HepG2 (cell line): ENCODE measurements around the gene TMEM222. TPM values are rescaled to one million over a fixed set of nuclear protein-coding genes. Genes with fewer than 3 reads are reported as not detected.
A peak's percentile ranks its signal among the peaks of the same experiment; 100 is the strongest.

Experiments
- ATAC-seq: fragments of 200-7000 bp; cut with Tn5 transposase; 3 replicates; pipeline ENCODE4 v1.9.1; 2020; ENCODE audit warnings: mild to moderate bottlenecking, moderate library complexity
- BruUV-seq: library from RNA; stranded (reverse); fragments of 400-500 nt; replicated peaks from 2 replicates; lab custom pipeline; 2021; lab: Mats Ljungman, UMichigan
- CTCF ChIA-PET: fragments of 300-600 bp; formaldehyde crosslinking; extraction: SDS; loops from one replicate; lab custom pipeline; 2021; ENCODE audit warnings: low total read pairs, inconsistent platforms, low intra/inter-chr PET ratio; lab: Yijun Ruan, JAX
- POLR2A ChIA-PET: fragments of 350-600 bp; sonication (Branson Sonifier 250); formaldehyde crosslinking; loops from one replicate; lab custom pipeline; 2020; ENCODE audit warnings: antibody characterized with exemption, inconsistent platforms; lab: Yijun Ruan, JAX
- DNase-seq: peaks from one replicate; pipeline ENCODE4 v3.0.0-alpha.2; 2015; ENCODE audit warnings: low spot score
- FAIRE-seq: peaks from 3 replicates; lab custom pipeline; 2011; peaks lifted over from hg19 to GRCh38; lab: Jason Lieb, UNC
- H2AFZ ChIP-seq: one replicate; pipeline ENCODE4 v1.6.1; 2011; ENCODE audit warnings: low read length, inconsistent platforms
- H3K27ac ChIP-seq: fragments of 300-600 bp; 3 replicates; pipeline ENCODE4 v1.8.0; 2011; ENCODE audit warnings: mixed run types, mild to moderate bottlenecking, mixed read lengths, low read length, inconsistent platforms; ENCODE audit not compliant: insufficient read depth; ENCODE audit errors: extremely low read length
- H3K27me3 ChIP-seq, 2 experiments: fragments of 200-600 bp in 1 of 2; 2 replicates in 1 of 2; 3 replicates in 1 of 2; pipeline versions ENCODE4 v1.6.0 to v1.8.0; 2011; ENCODE audit warnings: low read length in 2 of 2, mild to moderate bottlenecking in 2 of 2, moderate library complexity in 2 of 2, inconsistent platforms in 1 of 2; ENCODE audit not compliant: insufficient read depth in 2 of 2, control insufficient read depth in 1 of 2
- H3K36me3 ChIP-seq, 2 experiments: fragments of 200-600 bp in 1 of 2; replicated peaks in 1 of 2; 2 replicates in 1 of 2; 3 replicates in 1 of 2; pipeline versions ENCODE4 v1.5.1 to v1.8.0; 2011; ENCODE audit warnings: low read length in 2 of 2, inconsistent platforms in 1 of 2; ENCODE audit not compliant: insufficient read depth in 2 of 2, control insufficient read depth in 1 of 2
- H3K4me1 ChIP-seq: 2 replicates; pipeline ENCODE4 v1.5.1; 2012; ENCODE audit warnings: low read length, inconsistent platforms; ENCODE audit not compliant: insufficient read depth
- H3K4me2 ChIP-seq: 2 replicates; pipeline ENCODE4 v1.6.0; 2011; ENCODE audit warnings: low read depth, low read length, inconsistent platforms
- H3K4me3 ChIP-seq, 3 experiments: fragments of 200-600 bp in 1 of 3; sonication (generic), shearing (Covaris generic) in 1 of 3; replicated peaks in 1 of 3; 2 replicates each; pipeline ENCODE4 v1.5.1; 2011 to 2016; ENCODE audit warnings: low read length in 3 of 3, inconsistent platforms in 2 of 3, low read depth in 2 of 3, mild to moderate bottlenecking in 2 of 3, control low read depth in 1 of 3, mixed read lengths in 1 of 3; ENCODE audit not compliant: insufficient read depth in 1 of 3
- H3K79me2 ChIP-seq: one replicate; pipeline ENCODE4 v1.6.1; 2011; ENCODE audit warnings: low read length, inconsistent platforms; ENCODE audit not compliant: insufficient read depth
- H3K9ac ChIP-seq: 2 replicates; pipeline ENCODE4 v1.6.0; 2011; ENCODE audit warnings: mild to moderate bottlenecking, low read depth, low read length, inconsistent platforms; ENCODE audit not compliant: insufficient read depth
- H3K9me3 ChIP-seq: 2 replicates; pipeline ENCODE4 v1.5.1; 2012; ENCODE audit warnings: mild to moderate bottlenecking, low read length
- H4K20me1 ChIP-seq: 2 replicates; pipeline ENCODE4 v1.6.0; 2011; ENCODE audit warnings: inconsistent platforms, mild to moderate bottlenecking, low read length, moderate library complexity; ENCODE audit not compliant: insufficient read depth
- BRCA1 ChIP-seq: sonication (generic); formaldehyde crosslinking; IDR thresholded peaks from 2 replicates; pipeline ENCODE4 v1.4.0; 2020; ENCODE audit warnings: missing genetic modification reagents
- EEA1 ChIP-seq: sonication (generic); formaldehyde crosslinking; IDR thresholded peaks from 2 replicates; pipeline ENCODE4 v1.5.1; 2020; ENCODE audit warnings: mild to moderate bottlenecking, missing genetic modification reagents, borderline replicate concordance
- HNF4A ChIP-seq: sonication (generic); formaldehyde crosslinking; IDR thresholded peaks from 2 replicates; pipeline ENCODE4 v1.4.0; 2020; ENCODE audit warnings: missing genetic modification reagents
- KDM4B ChIP-seq: sonication (generic); formaldehyde crosslinking; IDR thresholded peaks from 2 replicates; pipeline ENCODE4 v1.4.0; 2020; ENCODE audit warnings: missing genetic modification reagents
- SNRNP70 ChIP-seq: fragments of 200-400 bp; formaldehyde crosslinking; IDR thresholded peaks from 2 replicates; pipeline ENCODE4 v1.6.1; 2017; ENCODE audit warnings: mild to moderate bottlenecking, low read depth, low read length, moderate library complexity
- ZNF124 ChIP-seq: sonication (generic); formaldehyde crosslinking; IDR thresholded peaks from 2 replicates; pipeline ENCODE4 v1.4.0; 2020; ENCODE audit warnings: missing genetic modification reagents
- ZNF30 ChIP-seq: sonication (generic); formaldehyde crosslinking; IDR thresholded peaks from 2 replicates; pipeline ENCODE4 v1.5.0; 2020; ENCODE audit warnings: mild to moderate bottlenecking, missing genetic modification reagents
- WGBS: methylation state at CpG from one replicate; pipeline ENCODE4 v1.1.6; 2017; ENCODE audit warnings: low lambda C conversion rate; 5-methylcytosine and 5-hydroxymethylcytosine counted together
- in situ Hi-C: cut with HindIII; loops from 2 replicates; pipeline ENCODE4 v1.10.0; 2017; ENCODE audit warnings: low pct_unique_long_range_greater_than_20kb; ENCODE audit not compliant: extremely low pct_ligation_motif_present
- intact Hi-C: fragments of 100-400 bp; cut with micrococcal nuclease; formaldehyde crosslinking; loops from one replicate; pipeline ENCODE4 v1.10.0; 2022; ENCODE audit not compliant: unreplicated experiment
- polyA plus RNA-seq, 8 experiments: library from polyadenylated mRNA; depleted of rRNA in 3 of 8; stranded (reverse) in 7 of 8; unstranded in 1 of 8; fragments of >200 nt; fragmentation: Illumina TruSeq in 4 of 8; extraction: Trizol in 4 of 8; gene quantifications; 2 replicates each; pipeline versions ENCODE4 v1.2.1 to v1.2.3, GENCODE V29; 2011 to 2016; ENCODE audit warnings: low read depth in 4 of 8, missing spikeins in 1 of 8, mixed read lengths in 1 of 8; ENCODE audit not compliant: insufficient read depth in 1 of 8
- total RNA-seq, 5 experiments: library from RNA; depleted of rRNA; stranded (reverse); fragments of >200 nt; fragmentation: Illumina TruSeq; extraction: Trizol; gene quantifications; 2 replicates each; pipeline ENCODE4 v1.2.3, GENCODE V29; 2016; ENCODE audit warnings: low read depth in 1 of 5
- TF ChIP-seq, protein P1 (sequence below): sonication (generic); formaldehyde crosslinking; IDR thresholded peaks from 2 replicates; pipeline ENCODE4 v1.4.0; 2020; ENCODE audit warnings: mild to moderate bottlenecking, missing genetic modification reagents
- TF ChIP-seq, protein P2 (sequence below): sonication (generic); formaldehyde crosslinking; conservative IDR thresholded peaks from 2 replicates; pipeline ENCODE4 v1.8.1; 2023; ENCODE audit warnings: missing genetic modification reagents
- TF ChIP-seq, protein P3 (sequence below): sonication (generic); formaldehyde crosslinking; IDR thresholded peaks from 2 replicates; pipeline ENCODE4 v1.5.0; 2020; ENCODE audit warnings: missing genetic modification reagents
- TF ChIP-seq, protein P4 (sequence below): sonication (generic); IDR thresholded peaks from 2 replicates; pipeline ENCODE4 v1.6.1; 2016; ENCODE audit warnings: low read depth, borderline replicate concordance
- TF ChIP-seq, protein P5 (sequence below): sonication (generic); formaldehyde crosslinking; IDR thresholded peaks from 2 replicates; pipeline ENCODE4 v1.4.0; 2020; ENCODE audit warnings: mild to moderate bottlenecking, low read depth, missing genetic modification reagents
- TF ChIP-seq, protein P6 (sequence below): sonication (generic); formaldehyde crosslinking; IDR thresholded peaks from 2 replicates; pipeline ENCODE4 v1.4.0; 2020; ENCODE audit warnings: missing genetic modification reagents, borderline replicate concordance

TMEM222 gene
- total and polyA plus RNA-seq, 2 of the 13 experiments (the other 11 are each of a cell fraction or from before 2014, with no cell fraction given) = 22.7 to 29.6 TPM

DNA sequence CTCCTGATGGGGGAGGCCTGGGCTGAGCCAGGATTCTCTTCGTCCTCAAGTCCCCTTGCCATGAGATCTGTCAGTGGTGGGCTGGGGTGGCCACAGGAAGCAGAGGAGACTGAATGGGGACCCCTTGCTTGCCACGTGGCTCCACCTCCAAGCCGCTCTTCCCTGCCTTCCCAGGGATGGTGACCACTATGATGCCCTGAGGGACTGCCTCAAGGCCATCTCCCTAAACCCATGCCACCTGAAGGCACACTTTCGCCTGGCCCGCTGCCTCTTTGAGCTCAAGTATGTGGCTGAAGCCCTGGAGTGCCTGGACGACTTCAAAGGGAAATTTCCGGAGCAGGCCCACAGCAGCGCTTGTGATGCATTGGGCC, 20.9 kb upstream of the TMEM222 start (continued):
- TF ChIP-seq ZNF124 = no peak
- TF ChIP-seq EEA1 (CRISPR knock-in tag) = no peak
- TF ChIP-seq, protein P1, sequence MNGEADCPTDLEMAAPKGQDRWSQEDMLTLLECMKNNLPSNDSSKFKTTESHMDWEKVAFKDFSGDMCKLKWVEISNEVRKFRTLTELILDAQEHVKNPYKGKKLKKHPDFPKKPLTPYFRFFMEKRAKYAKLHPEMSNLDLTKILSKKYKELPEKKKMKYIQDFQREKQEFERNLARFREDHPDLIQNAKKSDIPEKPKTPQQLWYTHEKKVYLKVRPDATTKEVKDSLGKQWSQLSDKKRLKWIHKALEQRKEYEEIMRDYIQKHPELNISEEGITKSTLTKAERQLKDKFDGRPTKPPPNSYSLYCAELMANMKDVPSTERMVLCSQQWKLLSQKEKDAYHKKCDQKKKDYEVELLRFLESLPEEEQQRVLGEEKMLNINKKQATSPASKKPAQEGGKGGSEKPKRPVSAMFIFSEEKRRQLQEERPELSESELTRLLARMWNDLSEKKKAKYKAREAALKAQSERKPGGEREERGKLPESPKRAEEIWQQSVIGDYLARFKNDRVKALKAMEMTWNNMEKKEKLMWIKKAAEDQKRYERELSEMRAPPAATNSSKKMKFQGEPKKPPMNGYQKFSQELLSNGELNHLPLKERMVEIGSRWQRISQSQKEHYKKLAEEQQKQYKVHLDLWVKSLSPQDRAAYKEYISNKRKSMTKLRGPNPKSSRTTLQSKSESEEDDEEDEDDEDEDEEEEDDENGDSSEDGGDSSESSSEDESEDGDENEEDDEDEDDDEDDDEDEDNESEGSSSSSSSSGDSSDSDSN = 0 out of 2 replicates have a peak, but pooled peaks have one; percentile 18

DNA sequence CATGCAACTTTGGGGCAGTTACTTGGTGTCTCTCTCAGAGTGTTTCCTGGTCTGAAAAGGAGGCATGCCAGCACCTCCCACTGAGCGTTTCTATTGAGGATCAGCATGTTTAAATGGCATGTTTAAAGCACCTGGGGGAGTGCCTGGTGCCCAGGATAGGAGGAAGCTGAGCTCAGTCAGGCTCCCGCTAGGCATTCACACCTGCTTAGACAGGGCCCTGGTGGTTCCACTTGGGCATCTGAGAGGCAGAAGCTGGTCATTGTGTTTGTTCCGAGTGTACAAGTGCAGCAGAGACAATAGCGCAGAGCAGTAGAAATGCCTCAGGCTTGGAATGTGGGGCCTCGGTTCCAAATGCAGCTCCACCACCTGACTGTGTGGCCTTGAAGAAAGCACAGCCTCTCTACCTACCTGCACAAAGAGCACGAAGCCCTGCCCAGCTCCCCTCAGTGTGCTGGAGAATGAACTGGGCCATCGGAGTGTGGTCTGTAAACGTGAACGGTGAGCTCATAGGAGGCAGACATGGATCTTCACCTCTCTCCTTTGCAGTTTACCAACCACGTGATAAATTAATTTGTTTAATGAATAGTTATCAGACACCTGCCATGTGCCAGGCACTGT, 20.3 kb upstream of the TMEM222 start:
- FAIRE-seq (no peak), DNase-seq (no peak), ATAC-seq (no peak)
- Histone ChIP-seq H3K27ac (no peak overlapping the region), H3K4me3 (no peak overlapping the region), H3K27me3 (no peaks in the 10 kb centered on the region), H2AFZ (no peak overlapping the region), H3K4me2 (no peak overlapping the region), H4K20me1 (no peaks in the 10 kb centered on the region), H3K79me2 (no peaks in the 10 kb centered on the region), H3K9ac (no peak overlapping the region), H3K36me3 (peaks cover 0 to 13% of the 10 kb centered on the region in 2 experiments; a peak in 2 of 5 replicates), H3K4me1 (no peaks in the 10 kb centered on the region), H3K9me3 (no peaks in the 10 kb centered on the region)
- WGBS = 83% methylated on average over 8 of the region's 10 CpGs
- POLR2A ChIA-PET = no interaction called here
- CTCF ChIA-PET = interaction anchor here (1.1 to 4.0 kb wide), 4 partner anchors 56 to 94 kb away, joined by 5 to 43 read pairs (median 12); partner anchors contain the start of gene GPR3
- in situ Hi-C loops = no loop called here
- intact Hi-C loops = loop anchor here (1.0 kb wide), 1 partner anchor 87 kb away; no protein-coding TSS in a partner anchor
- no TSS peak for BruUV-seq
- TF ChIP-seq, protein P2, sequence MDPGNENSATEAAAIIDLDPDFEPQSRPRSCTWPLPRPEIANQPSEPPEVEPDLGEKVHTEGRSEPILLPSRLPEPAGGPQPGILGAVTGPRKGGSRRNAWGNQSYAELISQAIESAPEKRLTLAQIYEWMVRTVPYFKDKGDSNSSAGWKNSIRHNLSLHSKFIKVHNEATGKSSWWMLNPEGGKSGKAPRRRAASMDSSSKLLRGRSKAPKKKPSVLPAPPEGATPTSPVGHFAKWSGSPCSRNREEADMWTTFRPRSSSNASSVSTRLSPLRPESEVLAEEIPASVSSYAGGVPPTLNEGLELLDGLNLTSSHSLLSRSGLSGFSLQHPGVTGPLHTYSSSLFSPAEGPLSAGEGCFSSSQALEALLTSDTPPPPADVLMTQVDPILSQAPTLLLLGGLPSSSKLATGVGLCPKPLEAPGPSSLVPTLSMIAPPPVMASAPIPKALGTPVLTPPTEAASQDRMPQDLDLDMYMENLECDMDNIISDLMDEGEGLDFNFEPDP (CRISPR knock-in tag) = no peak
- TF ChIP-seq, protein P3, sequence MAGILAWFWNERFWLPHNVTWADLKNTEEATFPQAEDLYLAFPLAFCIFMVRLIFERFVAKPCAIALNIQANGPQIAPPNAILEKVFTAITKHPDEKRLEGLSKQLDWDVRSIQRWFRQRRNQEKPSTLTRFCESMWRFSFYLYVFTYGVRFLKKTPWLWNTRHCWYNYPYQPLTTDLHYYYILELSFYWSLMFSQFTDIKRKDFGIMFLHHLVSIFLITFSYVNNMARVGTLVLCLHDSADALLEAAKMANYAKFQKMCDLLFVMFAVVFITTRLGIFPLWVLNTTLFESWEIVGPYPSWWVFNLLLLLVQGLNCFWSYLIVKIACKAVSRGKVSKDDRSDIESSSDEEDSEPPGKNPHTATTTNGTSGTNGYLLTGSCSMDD = no peak
- no peak for TF ChIP-seq ZNF30 (CRISPR knock-in tag)
- TF ChIP-seq, protein P4, sequence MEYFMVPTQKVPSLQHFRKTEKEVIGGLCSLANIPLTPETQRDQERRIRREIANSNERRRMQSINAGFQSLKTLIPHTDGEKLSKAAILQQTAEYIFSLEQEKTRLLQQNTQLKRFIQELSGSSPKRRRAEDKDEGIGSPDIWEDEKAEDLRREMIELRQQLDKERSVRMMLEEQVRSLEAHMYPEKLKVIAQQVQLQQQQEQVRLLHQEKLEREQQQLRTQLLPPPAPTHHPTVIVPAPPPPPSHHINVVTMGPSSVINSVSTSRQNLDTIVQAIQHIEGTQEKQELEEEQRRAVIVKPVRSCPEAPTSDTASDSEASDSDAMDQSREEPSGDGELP = no peak
- TF ChIP-seq, protein P5, sequence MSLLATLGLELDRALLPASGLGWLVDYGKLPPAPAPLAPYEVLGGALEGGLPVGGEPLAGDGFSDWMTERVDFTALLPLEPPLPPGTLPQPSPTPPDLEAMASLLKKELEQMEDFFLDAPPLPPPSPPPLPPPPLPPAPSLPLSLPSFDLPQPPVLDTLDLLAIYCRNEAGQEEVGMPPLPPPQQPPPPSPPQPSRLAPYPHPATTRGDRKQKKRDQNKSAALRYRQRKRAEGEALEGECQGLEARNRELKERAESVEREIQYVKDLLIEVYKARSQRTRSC = no peak
- no peak for TF ChIP-seq KDM4B (CRISPR knock-in tag)
- no peak for TF ChIP-seq BRCA1 (CRISPR knock-in tag)
- TF ChIP-seq, protein P6, sequence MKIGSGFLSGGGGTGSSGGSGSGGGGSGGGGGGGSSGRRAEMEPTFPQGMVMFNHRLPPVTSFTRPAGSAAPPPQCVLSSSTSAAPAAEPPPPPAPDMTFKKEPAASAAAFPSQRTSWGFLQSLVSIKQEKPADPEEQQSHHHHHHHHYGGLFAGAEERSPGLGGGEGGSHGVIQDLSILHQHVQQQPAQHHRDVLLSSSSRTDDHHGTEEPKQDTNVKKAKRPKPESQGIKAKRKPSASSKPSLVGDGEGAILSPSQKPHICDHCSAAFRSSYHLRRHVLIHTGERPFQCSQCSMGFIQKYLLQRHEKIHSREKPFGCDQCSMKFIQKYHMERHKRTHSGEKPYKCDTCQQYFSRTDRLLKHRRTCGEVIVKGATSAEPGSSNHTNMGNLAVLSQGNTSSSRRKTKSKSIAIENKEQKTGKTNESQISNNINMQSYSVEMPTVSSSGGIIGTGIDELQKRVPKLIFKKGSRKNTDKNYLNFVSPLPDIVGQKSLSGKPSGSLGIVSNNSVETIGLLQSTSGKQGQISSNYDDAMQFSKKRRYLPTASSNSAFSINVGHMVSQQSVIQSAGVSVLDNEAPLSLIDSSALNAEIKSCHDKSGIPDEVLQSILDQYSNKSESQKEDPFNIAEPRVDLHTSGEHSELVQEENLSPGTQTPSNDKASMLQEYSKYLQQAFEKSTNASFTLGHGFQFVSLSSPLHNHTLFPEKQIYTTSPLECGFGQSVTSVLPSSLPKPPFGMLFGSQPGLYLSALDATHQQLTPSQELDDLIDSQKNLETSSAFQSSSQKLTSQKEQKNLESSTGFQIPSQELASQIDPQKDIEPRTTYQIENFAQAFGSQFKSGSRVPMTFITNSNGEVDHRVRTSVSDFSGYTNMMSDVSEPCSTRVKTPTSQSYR (CRISPR knock-in tag) = no peak
- no peak for TF ChIP-seq SNRNP70
- no peak for TF ChIP-seq HNF4A
